HepG2 (cell line): ENCODE results near the gene CIT.

Source experiments
- CTCF ChIP-seq: sonication (generic); formaldehyde crosslinking; IDR thresholded peaks from 2 replicates; pipeline ENCODE4 v1.5.0; 2020; ENCODE audit warnings: mild to moderate bottlenecking, missing genetic modification reagents, moderate library complexity
- MAFK ChIP-seq, 2 experiments: IDR thresholded peaks in 1 of 2; conservative IDR thresholded peaks in 1 of 2; 2 replicates each; pipeline ENCODE4 v1.6.1; 2011; ENCODE audit warnings: improper control_type of control experiment in 2 of 2, low read length in 2 of 2
- REST ChIP-seq, 2 experiments: IDR thresholded peaks; 2 replicates each; pipeline ENCODE4 v1.6.1; 2011 to 2012; ENCODE audit warnings: low read length in 2 of 2, borderline replicate concordance in 1 of 2, low read depth in 1 of 2, mild to moderate bottlenecking in 1 of 2, moderate library complexity in 1 of 2
- SMAD3 ChIP-seq: sonication (generic); formaldehyde crosslinking; IDR thresholded peaks from 2 replicates; pipeline ENCODE4 v1.4.0; 2020; ENCODE audit warnings: missing genetic modification reagents
- SP5 ChIP-seq: IDR thresholded peaks from 2 replicates; pipeline ENCODE4 v1.6.1; 2016; ENCODE audit warnings: low read depth, borderline replicate concordance
- SRSF9 ChIP-seq: fragments of 200-400 bp; formaldehyde crosslinking; IDR thresholded peaks from 2 replicates; pipeline ENCODE4 v1.6.1; 2018; ENCODE audit warnings: borderline replicate concordance, mild to moderate bottlenecking, low read depth, low read length; ENCODE audit not compliant: insufficient read depth, poor library complexity, severe bottlenecking
- ZNF75D ChIP-seq: sonication (generic); formaldehyde crosslinking; IDR thresholded peaks from 2 replicates; pipeline ENCODE4 v1.8.1; 2023; ENCODE audit warnings: missing genetic modification reagents, mild to moderate bottlenecking, borderline replicate concordance

- TF ChIP-seq ZNF75D (CRISPR knock-in tag) (no peak), REST (IDR thresholded peaks at IDR 0.05; ENCODE audit: borderline replicate concordance in 1 of 2, low read depth in 1 of 2, low read length in 2 of 2) (no peak), CTCF (no peak), SP5 (CRISPR knock-in tag) (no peak), SRSF9 (no peak), MAFK (conservative IDR thresholded peaks at IDR 0.05 in 1 of 2, IDR thresholded peaks at IDR 0.05 in 1 of 2; ENCODE audit: low read length in 2 of 2) (no peak), SMAD3 (CRISPR knock-in tag) (no peak)
These were observed 127.5 kb downstream of the CIT start for GRCh38 chr12:119749666-119750065.
